HG03520 (cell line): ENCODE data around the gene LSM5.
"Not testable (repeated sequence)": the region's sequence is repeated elsewhere in the genome, so short reads cannot be mapped to it uniquely, and the experiment has no call there.

Source experiments
- ATAC-seq: cut with Tn5 transposase; IDR thresholded peaks from one replicate; pipeline ENCODE4 v1.9.1; 2021; ENCODE audit warnings: mild to moderate bottlenecking, moderate library complexity; ENCODE audit not compliant: unreplicated experiment

LSM5 gene

GRCh38 chr7:32506266-32507054, 16.3 kb upstream of the LSM5 start:
- ATAC-seq, result no peak

DNA sequence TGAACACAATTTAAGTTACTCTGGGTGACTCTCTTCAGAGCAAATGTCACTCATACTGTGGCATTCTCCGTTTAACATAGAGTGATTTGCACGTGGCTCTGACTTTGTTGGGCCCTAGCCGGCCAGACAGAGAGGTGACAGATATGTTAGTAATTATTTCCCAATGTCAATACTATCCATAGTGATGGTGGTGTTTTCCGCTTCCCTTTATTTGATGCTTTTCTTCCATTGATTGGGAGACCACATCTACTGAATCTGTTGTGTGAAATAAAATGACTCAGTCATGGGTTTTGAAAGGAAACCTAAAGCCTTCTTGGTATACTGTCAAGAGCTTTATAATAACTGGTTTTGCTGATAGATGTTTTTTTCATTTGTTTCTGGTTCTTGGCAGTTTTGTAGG, 12.5 kb upstream of the LSM5 start:
- no peak for ATAC-seq

DNA sequence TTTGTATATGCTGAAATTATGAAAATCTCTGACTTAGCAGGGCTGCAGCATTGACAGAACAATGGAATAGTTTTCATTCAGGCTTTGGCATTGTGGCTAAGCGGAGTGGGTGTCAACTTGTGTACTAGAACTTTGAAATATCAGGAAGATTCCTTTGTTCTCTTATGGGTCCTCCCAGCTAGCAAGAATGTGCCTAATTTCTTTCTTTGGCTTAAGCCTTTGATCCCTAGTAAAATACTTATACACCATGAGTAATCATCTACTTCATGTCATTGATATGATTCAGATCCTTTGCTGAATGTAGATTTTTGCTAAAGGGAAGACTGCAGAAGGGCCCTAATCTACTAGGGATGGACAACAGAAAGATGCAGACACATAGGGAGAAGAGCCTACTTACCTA, 11.3 kb upstream of the LSM5 start:
- no peak for ATAC-seq

DNA sequence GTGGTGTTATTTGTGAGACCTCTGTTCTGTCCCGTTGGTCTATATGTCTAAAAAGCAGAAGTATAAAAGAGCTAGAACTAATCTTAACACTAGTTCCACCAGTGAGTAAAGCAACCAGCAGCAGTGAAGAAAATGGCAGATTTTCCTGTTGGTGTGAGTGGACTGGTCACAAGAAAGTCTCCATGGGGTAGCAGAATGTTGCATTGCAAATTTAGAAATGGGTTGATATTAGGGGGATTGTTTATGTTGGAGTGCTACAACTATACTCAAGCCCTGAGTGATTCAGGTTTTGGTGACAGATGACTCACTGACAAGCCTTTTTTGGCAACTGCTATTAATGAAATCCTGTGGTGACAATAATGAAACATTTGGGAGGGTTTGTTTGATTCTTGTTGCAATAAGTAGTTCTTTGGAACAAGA, 10.8 kb upstream of the LSM5 start:
- ATAC-seq, result peak; percentile 56

DNA sequence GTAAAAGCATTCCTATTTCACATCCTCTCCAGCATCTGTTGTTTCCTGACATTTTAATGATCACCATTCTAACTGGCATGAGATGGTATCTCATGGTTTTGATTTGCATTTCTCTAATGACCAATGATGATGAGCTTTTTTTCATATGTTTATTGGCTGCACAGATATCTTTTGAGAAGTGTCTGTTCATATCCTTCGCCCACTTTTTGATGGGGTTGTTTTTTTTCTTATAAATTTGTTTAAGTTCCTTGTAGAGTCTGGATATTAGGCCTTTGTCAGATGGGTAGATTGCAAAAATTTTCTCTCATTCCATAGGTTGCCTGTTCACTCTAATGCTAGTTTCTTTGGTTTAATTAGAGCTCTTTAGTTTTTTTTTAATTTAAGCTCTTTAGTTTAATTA, 10.0 kb upstream of the LSM5 start:
- not testable (repeated sequence) for ATAC-seq

GRCh38 chr7:32499755-32500154, 9.6 kb upstream of the LSM5 start:
- not testable (repeated sequence) for ATAC-seq

DNA sequence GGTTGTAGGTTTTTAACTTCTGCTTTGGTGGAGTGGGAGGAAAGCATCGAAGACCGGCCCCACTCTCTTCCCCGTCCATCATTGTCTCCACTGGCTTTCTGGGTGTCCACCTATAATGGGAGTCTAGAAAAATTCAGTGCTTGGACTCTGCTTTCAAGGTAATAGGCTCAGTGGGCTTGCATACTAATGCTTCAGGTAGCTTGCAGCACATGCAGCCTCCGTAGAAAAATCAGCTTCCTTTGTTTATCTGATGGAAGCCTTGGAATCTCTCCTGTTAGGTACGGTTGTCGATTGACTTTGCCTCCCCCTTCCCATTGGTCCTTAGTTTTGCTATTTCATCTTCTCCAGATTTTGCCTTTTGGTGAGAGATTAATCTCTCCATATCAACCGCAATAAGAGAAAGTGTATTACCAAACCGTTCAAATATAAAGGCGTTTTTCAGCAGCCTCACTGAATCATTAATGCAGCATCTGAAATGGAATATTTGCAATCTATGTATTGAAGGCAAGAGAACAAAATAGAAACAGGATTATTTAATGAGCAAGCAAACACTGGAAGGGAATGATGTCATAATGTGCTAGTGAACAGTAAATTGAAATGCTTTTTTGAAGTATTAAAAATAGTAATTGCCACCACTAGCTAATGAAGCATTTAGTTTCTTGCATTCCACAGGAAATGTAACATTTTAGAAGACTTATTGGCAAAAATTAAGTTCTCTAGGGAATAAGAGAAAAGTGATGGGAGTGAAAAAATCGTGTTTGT, 6.1 kb upstream of the LSM5 start:
- ATAC-seq, result no peak

DNA sequence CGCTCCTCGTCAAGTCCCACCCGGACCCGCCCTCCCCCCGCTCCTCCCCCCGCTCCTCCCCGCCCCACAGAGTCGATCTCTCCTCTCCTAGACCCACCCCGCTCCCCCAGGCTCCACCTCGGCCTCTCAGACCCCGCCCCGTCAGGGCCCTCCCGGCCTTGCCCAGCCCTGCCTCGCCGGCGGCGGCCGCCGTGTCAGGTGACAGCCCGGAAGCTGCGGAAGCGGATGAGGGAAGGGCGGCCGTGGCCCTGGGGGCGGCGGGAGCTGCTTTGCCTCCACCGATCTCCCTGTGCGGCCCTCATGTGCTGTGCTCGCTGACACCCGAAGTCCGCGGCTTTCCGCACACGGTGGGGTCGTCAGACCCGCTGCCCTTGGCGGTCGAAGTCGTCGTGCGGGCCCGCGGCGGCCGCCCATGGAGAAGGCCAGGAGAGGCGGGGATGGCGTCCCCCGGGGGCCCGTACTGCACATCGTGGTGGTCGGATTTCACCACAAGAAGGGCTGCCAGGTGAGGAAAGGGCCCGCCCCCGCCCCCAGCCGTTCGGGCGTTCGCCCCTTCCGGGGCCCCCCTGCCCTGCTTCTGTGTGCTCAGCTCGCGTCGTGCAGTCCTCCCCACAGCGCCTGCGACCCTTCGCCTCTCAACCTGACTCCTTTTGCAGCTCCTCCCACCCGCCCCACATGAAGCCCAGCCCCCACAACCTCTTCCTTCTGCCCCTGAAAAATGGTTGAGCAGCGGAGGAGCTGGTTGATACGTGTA, 5.3 kb upstream of the LSM5 start, which contains the start of gene AVL9:
Gene AVL9 (plus strand): TSS at position 192 of the 754 bp plus-strand sequence. CDS start 221 bp downstream, at position 413.
- ATAC-seq, result peak; percentile 95

DNA sequence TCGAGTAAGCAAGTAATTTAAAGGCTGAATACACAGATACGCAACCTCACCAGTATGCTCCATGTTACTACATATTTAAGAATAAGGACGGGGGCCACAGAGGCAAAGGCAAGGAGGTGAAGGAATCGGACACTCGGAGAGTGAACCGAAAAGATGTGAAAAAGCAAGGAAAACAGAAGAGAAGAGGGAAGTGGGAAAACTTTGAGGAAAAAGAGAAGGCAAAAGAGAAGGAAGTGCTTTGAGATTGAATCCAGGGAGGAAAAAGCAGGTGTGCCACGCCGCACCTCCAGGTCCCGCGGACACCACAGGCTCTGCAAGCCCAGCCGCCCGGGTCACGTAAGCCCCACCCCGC, 4.7 kb upstream of the LSM5 start:
- ATAC-seq, result no peak

DNA sequence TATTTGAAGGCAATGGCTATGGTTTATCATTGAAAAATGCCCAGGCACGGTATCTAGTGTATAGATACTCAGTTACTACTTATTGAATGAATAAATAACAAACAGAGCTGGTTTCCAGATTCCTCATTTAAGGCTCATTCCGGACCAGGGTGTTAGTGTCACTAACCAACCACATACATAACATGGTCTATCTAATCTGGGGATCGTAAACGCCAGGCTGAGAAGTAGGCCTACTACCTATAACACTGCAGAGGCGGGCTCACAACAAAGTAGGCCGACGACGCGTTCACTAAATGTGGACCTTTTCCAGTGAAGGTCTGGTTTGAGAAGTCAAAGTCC, 423 bp downstream of the LSM5 start:
- no peak for ATAC-seq

DNA sequence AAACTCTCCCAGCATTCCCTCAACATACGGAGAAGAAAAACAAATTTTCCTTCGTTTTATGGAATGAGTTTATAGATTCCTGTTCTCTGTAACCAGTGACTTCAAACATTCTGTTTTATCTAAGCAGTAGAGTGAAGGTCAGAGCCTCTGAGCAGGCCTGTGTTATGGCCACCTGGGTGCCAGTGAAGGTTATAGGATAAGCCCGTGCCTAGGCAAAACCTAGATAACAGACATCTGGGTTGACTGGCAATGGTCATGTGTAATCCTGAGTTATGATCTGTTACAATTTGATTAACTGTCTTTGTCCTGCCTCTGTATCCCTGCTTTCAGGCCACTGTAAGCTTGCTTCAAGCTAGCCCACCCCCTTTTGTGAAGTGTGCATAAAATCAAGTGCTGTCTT, 8.3 kb downstream of the LSM5 start:
- no peak for ATAC-seq

- no peak for ATAC-seq
Measured at GRCh38 chr7:32481176-32481575, 9.0 kb downstream of the LSM5 start.

DNA sequence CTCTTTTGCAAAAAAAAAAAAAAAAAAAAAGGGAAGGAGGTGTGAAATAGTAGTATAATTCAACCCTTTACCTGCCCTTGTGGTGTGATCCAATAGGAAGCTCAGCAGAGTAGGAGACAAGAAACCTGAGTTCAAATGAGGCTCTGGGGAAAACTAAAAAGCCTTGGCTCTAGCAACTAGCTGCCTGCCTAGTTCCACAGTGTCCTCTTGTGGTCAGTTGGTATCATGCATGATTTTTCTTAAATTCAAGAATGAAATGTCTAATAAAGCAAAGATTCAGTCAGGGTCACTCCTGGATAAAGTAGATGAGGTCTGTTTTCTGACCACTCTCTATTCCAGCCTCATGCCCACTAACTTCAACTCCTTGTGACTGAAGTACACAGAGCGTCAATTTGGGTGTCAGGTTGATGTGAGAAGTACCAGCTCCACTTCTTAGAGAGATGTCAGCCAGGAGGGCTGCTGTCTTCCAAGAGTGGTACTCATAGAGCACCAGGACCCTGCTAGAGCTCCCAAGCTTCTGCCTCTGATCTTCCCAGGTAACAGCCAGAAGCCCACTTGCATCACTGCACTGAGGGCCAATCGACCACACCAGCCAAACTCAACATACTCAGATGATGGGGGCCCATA, 10.5 kb downstream of the LSM5 start:
- ATAC-seq, result no peak

- no peak for ATAC-seq
Measured at GRCh38 chr7:32477649-32477980, 12.6 kb downstream of the LSM5 start.

GRCh38 chr7:32476816-32477648, 13.1 kb downstream of the LSM5 start:
- no peak for ATAC-seq

- ATAC-seq, result no peak
Measured at GRCh38 chr7:32474008-32474407, 16.2 kb downstream of the LSM5 start.

GRCh38 chr7:32472015-32472414, 18.2 kb downstream of the LSM5 start:
- no peak for ATAC-seq

DNA sequence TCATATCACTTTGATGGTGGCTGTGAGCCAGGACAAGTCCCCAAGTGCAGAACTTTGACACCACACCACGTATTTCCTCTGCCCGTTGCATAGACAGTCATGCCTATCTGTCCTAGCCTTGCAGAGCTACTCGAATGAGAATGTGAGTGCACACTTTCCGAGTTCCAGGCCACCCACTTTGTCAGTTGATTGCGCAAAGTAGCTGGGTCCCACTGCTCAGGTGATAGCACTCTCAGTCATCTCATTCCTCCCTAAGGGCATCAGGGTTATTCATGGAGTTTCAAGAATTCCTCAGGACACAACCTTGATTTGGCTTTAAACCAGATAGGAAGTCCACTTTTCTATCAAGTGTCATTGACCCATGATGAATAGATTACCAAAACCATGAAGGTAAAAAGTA, 19.3 kb downstream of the LSM5 start:
- no peak for ATAC-seq

DNA sequence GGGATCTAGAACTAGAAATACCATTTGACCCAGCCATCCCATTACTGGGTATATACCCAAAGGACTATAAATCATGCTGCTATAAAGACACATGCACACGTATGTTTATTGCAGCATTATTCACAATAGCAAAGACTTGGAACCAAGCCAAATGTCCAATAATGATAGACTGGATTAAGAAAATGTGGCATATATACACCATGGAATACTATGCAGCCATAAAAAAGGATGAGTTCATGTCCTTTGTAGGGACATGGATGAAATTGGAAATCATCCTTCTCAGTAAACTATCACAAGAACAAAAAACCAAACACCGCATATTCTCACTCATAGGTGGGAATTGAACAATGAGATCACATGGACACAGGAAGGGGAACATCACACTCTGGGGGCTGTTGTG, 20.2 kb downstream of the LSM5 start:
- ATAC-seq, result not testable (repeated sequence)

GRCh38 chr7:32464641-32465416, 25.4 kb downstream of the LSM5 start:
- not testable (repeated sequence) for ATAC-seq
